Germinal center (tissue), 1 donor: Measurements from ENCODE around the gene TAS1R2.
A peak's percentile ranks its signal among the peaks of the same experiment; 100 is the strongest.
"Not testable (repeated sequence)": the region's sequence is repeated elsewhere in the genome, so short reads cannot be mapped to it uniquely, and the experiment has no call there.

ENCODE experiments used
- DNase-seq: peaks from one replicate; pipeline ENCODE4 v3.0.0; 2012; ENCODE audit warnings: mixed read lengths, low spot score

The TAS1R2 gene

DNA sequence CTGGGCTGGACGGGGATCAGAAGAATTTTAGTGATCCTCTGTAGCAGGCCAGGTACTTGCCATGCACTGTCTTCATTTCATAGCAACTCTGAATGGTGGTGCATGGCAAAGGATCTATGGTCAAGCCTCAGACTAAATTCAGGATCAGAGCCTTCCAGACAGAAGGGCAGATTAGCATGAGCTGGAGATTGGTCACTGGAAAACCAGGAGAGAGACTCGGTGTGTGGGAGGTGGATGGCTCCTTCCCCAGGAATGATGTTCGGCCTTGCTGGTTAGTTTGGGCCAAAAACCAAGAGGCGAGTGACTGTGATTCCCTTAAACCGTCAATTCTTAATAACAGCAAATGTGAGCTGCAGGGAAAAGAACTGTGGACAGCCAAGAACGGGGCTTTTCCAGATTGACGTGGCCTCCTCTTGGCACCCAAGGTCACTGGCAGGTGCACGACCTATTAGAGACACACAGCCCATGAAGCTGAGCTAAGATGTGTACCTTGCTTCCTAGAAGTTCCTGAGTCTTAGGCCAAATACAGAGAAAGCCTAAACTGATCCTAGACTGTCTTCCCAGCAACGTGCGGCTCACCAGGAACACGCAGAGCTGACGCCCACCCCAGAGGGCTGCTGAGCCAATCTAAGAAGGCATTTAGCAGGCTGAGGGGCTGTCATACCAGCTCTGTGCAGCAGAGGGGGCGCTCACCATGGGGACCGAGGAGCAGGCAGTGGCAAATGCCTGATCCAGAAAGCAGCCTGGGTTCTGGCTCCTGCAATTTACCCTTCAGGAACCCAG, 24.4 kb upstream of the TAS1R2 start:
- DNase-seq: peak; percentile 57

DNA sequence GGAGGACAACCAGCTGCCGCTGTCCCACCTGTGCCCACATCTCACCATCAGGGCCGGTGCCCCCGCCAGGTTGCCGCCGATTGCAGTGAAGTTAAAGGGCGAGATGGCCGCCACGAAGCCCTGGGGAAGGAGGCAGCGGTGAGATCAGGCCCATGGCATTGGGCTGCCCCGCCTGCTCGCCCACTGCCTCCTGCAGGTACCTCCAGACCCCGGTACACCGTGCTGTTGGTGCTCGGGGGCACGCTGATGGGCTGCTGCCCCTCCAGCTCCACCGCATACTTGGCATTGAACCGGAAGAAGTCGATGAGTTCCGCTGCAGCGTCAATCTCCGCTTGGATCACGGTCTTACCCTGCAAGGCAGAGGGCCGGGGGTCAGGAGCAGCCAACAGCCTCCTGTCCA, 23.6 kb upstream of the TAS1R2 start:
- no peak for DNase-seq

DNA sequence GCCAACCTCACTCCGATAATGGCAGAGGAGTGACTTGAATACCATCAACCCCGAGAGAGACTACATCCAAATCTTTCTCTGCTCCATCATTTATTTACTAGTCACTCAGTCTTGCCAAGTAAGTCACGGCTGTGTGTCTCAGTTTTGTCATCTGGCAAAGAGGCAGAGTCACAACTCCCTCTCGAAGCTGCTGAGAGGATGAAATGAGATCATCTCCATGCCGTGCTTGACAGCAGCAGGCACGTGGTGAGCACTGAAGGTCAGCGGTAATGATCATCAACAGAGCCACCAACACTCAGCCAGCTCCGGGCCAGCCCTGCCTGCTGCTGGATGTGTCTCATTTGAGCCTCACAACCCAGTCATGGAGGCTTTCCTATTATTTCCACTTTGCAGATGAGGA, 23.0 kb upstream of the TAS1R2 start:
- no peak for DNase-seq

DNA sequence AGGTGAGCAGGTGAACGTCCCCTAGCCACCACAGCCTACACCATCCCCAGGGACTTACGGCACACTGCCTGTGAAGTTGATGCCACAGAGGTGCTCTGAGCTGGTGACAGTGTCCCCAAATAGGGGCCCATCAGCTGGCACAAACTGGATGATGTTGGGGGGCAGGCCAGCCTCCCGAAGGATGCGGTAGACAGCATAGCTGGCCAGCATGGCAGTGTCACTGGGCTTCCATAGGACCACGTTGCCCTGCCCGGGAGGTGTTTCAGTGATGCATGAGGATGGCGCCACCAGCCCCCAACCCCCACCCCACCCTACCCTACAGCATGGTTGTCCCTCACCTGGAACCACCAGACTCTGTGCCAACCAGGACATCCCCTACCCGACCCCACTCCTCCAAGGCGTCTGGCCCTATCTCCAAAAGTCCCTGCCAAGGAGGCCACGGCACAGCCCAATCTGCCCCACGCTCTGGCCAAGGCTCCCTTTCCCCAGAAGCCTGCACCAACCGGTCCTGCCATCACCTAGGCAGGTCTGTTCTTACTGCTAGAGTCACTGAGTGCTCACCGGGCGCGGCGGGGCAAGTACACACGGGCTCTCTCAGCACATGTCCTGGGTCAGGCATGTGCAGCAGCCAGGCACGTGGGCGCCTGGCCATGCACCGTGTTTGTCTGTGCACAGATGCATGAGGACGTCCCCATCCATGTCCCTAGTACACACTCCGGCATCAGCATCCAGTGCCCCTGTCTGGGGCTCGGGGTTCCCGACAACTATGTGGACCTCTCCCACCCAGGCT, 22.4 kb upstream of the TAS1R2 start:
- no peak for DNase-seq

DNA sequence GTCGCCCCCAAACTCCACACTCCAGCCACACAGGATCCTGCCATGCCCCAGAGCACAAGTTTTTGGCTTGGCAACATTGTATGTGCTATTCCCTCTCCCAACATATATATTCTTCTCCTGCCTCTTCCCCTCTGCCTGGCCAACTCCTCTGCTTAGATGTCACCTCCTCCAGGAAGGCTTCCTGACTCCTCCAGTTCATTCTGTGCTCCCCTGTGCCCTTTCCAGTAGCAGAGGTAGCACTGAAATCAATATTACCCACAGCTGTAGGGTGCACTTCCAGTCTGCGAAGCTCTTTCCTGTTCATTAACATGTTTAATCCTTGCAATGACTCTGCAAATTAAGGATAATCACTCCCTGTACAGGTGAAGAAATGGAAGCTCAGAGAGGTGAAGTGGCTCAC, 21.7 kb upstream of the TAS1R2 start:
- DNase-seq: no peak

DNA sequence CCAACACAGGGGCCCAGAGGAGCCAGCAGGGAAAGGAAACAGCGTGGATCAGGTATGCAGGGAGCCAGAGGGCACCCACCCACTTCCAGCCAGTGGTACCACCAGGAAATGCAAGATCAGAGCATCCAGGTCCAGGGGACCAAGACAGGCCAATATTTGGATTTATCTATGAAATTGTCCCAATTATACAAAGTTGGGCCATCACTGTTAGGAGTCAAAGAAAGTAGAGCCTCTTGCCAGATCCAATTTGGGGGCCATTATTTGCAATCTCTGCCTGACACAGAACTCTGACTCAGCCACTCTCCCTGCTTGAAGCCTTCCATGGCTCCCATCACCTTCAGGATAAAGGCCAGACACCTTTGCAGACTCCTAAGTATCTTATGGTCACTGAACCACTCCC, 21.1 kb upstream of the TAS1R2 start:
- DNase-seq: no peak

DNA sequence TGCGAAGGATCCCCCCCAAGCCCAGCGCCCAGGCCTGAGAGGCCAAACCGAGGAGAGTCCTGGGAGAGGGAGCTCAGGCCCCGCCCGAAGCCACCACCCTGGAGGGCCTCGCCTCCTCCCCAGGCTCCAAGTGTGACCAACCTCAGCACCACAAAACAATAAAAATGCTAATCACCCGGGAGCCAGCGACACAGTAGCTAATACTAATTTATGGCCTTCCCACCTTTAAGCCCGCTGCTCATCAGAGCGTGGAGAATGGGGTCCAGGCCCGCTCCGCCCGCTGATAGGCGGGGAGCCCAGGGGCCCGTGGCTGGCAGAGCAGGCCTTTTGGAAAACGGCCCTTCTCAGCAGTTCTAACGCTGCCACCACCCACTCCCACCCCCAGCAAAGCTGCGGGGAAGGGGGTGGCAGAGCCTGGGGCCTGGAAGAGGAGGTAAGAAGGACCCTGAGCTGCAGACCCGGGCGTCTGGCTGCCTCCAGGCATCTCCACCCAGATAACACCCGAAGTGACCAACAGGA, 20.4 kb upstream of the TAS1R2 start:
- no peak for DNase-seq

DNA sequence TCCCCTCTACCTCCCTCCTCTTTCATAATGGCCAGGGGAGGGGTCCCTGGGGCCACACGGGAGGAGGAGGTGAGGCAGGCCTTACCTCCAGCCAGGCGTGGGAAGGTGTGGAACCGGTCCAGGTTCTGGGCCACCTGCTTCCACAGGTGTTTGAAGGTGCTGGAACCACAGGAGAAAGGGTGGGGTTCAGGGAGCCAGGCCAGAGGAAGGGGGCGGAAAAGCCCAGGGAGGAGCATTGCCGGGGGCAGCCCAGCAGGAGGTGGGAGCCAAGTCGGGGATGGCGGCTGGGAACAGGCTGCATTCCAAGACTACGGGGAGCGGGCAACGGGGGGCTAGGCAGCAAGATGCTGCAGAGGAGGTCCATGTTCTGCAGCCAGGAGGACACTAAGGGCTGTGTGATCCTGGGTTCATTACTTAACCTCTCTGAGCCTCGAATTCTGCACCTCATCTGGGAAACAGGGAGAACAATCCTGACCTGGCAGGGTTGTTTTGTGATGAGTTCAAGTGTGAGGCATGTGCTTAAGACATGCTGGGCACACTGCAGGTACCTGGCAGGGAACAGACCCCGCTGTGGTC, 19.8 kb upstream of the TAS1R2 start:
- no peak for DNase-seq

DNA sequence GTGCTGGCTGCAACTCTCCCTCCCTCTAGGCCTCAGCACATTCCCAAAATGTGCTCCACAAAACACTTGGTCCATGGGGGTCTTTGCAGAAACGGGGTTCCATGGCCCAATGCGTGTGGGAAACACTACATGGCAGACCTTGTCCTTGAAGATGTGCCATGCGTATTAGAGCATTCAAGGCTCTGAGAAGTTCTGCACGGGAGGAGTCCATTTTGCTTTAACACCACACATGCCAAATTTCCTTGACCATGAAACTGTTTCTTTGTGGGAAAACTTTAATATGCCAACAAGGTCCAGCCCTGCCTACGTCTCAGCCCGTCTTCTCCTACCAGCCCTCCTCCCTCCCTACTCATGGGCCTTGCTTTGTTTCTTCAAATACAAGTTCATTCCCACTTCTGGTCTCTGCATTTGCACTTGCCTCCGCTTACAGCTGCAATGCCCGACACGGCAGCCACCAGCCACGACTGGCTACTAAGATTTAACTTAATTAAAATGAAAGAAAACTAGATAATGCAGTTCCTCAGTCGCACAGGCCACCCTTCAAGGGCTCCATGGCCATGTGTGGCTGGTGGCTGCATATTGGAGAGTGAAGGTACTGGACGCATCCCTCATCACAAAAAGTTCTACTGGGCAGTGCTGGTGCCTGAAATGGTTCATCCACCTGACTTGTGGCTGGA, 19.2 kb upstream of the TAS1R2 start:
- DNase-seq: no peak

DNA sequence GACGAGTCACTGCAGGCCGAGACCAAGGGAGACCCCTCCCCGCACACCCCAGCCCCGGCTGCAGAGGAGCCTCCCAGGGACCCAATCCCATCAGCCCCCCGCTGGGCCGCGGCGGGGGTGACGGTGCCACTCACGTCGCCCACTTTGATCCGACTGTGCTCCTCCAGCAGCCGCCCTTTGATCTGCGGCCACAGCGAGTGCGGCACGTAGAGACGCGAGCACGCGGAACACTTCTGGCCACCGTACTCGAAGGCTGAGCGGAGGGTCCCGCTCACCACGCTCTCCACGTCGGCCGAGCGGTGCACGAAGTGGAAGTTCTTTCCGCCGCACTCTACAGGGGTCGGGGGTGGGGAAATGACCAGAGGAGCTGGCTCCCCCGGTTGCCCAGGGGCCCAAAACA, 17.8 kb upstream of the TAS1R2 start:
- DNase-seq: no peak

DNA sequence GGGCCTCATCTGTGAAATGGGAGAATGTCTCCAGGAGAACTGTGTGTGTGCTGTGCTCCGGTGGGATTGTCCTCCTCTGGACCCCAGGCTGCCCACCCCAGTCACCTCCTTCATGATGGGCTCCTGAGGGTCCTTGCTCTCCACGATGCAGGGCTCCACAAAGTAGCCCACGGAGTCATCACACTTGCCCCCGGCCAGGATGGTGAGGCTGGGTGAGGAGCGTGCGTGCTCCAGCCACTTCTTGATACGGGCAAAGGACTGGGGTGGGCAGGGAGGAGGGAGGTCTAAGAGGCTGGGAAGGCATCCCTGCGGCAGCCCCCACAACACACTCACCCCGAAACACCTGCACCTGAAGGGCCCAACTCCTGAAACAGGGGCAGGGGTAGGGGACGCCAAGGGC, 16.8 kb upstream of the TAS1R2 start:
- DNase-seq: no peak

DNA sequence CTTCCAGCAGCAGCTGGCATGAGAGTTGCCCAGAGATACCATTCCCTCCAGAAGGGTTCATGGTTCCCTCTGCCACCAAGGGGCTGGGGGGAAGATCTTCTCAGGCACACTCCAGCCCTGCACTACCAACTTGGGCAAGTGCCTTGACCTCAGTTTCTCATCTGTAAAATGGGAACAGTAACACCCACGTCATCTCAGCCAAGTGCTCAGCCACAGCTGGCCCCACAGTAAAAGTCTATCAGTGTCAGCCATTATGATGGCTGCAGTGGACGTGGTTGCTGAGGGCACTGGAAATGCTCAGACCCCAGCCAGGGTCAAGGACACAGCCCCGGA, 16.3 kb upstream of the TAS1R2 start:
- DNase-seq: no peak

DNA sequence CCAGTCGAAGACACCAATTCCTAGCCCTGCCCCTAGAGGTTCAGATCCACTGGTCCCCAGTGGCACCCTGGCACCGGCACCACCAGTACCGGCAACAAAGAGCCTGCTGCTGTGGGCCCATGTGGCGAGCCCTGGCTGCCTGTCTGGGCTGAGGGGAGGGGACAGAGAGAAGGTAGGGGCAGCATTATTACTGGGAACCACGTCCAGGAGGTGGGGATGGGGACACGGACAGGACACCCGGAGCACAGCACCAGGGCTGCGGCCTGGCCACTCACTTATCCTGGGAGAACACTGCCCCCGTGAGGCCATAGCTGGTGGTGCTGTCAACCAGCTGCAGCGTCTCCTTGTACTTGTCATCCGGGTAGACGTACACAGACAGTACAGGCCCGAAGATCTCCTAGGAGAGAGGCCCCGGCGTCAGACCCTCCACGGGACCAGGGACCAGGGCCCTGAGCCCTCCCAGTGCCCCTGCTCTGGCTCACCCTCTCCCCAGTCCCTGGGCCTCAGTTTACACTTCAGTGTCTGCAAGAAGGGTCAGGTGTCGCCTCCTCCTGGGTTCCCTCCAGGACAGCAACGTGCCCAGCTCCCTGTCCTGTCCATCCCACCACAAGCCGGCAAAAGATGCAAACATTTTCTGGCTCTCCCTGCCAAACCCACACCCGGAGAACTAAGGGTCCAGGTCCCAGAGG, 15.8 kb upstream of the TAS1R2 start:
- peak; percentile 76 for DNase-seq

DNA sequence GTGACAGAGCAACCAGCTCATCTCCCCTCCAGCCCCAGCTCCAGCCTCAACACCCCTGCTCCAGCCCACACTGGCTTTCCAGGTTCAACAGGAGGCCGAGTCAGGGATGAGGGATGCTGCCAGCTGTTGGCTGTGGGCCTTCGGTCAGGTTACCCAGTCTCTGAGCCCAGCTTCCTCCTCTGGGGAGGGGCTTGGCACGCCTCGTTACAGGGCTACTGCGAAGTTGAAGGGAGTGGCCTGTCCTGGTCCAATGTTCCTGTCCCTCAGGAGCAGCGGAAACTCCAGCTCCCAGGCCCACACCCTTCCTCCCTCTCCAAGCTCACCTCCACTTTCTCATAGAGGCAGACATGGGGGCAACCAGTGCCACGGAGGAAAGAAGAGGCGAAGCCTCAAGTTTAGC, 15.1 kb upstream of the TAS1R2 start:
- no peak for DNase-seq

DNA sequence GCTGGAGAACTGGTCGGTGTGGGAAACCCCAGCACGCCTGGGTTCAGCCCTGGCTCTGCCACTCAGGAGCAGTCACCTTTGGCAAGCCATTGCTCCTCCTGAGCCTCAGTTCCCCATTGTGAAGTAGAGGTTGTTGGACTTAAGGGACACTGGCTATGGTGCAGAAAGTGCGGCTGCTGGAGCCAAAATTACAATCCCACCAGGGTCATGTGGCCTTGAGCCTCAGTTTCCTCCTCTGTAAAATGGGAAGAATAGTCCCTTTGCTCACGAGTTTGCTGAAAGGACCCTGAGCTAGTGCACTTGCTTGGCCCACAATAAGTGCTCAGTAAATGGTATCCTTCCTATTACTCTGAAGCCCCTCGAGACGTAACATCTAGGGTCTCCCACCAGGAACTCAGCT, 14.6 kb upstream of the TAS1R2 start:
- no peak for DNase-seq

DNA sequence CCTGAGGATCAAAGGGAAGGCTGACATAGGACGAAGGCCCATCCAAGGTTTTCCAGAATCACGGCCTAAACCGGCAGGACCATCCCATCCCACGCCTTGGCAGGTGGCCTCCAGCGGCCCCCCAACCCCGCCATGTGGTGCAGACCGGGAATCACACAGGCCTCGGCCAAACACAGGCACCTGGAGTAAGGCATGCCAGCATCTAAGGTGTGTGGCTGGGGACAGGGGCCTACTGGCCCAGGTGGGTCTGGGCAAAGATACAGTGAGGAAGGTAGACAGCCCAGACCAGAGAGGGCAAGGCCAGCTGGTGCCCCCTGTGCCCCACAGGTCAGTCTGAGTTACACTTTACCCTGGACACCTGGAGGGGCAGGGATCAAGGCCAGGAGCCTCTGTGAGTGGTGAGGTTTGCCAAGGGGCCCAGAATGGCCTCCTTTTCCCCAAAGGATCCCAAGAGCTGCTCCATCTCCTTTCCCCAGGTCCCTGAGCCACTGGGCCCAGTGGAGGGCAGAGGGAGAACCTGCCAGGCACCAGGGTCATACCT, 12.7 kb upstream of the TAS1R2 start:
- no peak for DNase-seq

DNA sequence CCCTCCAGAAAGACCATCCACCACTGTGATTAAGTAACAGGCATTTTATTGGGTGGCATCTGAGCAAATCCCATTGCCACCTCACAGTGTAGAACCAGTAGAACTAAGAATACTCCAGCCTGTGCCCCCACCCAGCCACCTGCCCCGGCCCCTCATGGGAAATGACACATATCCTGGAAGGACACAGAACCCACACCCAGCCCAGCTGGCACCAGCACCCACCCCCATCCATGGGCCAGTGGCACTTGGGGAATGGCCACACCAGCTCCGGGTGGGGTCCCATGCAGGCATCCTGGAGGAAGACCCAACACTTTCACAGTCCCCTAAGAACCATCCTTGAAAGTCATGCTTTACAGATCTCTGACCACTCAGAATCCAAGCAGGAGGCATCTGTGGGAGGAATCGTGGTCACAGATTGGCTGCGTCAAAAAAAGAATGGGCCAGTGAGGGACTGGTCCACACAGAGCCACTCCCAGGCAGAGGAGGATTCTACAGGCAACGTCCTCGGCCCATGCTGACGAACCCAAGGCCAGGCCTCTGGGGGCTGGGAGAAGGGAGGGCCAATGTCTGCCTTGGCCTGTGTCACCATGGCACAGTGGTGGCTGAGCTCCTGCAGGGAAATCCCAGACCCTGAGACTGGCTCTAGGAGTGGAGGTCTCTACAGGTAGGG, 12.1 kb upstream of the TAS1R2 start:
- DNase-seq: no peak

DNA sequence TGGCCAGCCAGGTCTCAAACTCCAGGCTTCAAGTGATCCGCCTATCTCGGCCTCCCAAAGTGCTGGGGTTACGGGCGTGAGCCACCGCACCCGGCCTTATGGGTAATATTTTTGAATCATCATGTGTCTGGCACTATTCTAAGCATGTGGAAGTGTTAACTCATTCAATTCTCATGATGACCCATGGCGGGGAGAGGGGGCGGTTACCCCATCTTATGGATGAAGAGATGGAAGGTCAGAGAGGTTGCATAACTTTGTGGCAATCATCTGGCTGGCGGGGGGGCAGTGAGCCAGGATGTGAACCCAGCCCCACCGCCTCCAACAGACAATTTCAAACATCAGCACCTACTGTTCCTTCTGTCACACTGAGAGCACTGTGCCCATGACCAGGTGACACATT, 11.5 kb upstream of the TAS1R2 start:
- no peak for DNase-seq

DNA sequence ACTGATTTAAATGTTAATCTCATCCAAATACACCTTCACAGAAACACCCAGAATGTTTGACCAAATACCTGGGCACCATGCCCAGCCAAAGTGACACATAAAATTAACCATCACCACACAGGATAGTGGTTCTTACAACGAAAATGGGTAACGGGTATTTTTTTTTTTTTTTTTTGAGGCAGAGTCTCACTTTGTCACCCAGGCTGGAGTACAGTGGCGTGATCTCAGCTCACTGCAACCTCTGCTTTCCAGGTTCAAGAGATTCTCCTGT, 11.1 kb upstream of the TAS1R2 start:
- DNase-seq: not testable (repeated sequence)

DNA sequence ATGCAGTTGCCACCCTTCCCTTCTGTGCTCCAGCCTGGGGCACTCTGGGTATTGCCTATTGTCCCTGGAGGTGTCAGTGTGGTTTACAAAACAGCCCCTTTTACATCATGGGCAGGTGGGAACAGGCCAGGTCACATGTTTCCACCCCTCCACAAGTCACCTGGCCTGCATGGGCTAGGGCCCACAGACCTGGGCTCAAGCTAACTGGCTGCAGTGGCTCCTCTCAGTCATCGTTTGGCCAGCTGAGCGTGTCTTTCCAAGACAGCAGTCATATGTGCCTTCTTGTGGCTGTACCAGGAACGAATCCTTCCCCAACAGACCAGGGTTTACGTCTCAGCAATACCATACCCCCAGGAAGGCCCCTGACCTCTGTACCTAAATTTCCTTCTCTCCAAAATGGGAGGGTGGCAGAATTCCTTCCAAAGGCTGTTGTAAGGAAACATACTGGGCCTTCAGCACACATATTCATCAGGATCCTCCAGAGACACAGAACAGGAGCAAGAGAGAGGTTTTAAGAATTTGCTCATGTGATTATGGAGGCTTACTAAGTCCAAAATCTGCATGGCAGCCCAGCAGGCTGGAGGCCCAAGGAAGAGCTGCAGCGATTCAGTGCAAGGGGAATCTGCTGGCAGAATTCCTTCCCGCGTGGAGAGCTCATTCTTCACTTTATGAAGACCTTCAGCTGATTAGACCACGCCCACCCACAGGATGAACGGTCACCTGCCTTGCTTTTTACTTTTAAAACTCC, 10.6 kb upstream of the TAS1R2 start:
- DNase-seq: no peak
